CD14-positive monocyte (primary cell): Measurements from ENCODE around the gene MAPK1. TPM values are rescaled to one million over a fixed set of nuclear protein-coding genes. Genes with fewer than 3 reads are reported as not detected.

ENCODE experiments used
- DNase-seq, 3 donors: peaks; one replicate each; pipeline ENCODE4 v3.0.0-alpha.2; 2011 to 2022
- H2AFZ ChIP-seq: 2 replicates; pipeline ENCODE4 v1.6.0; 2012; ENCODE audit warnings: mild to moderate bottlenecking, low read depth, low read length, inconsistent platforms; ENCODE audit not compliant: insufficient read depth, poor library complexity, severe bottlenecking
- H3K27ac ChIP-seq, 2 donors: 1 replicate in 1 of 2; 2 replicates in 1 of 2; pipeline ENCODE4 v1.5.1; 2012 to 2013; ENCODE audit warnings: low read length in 2 of 2, control low read depth in 1 of 2, inconsistent platforms in 1 of 2, low read depth in 1 of 2, mild to moderate bottlenecking in 1 of 2
- H3K27me3 ChIP-seq, 2 donors: one replicate each; pipeline versions ENCODE4 v1.6.0 to v1.6.1; 2011 to 2013; ENCODE audit warnings: low read length in 2 of 2; ENCODE audit not compliant: control insufficient read depth in 2 of 2, insufficient read depth in 2 of 2
- H3K36me3 ChIP-seq, 2 donors: replicated peaks in 1 of 2; 1 replicate in 1 of 2; 2 replicates in 1 of 2; pipeline versions ENCODE4 v1.5.1 to v1.6.1; 2012 to 2013; ENCODE audit warnings: low read length in 2 of 2, control low read depth in 1 of 2, inconsistent platforms in 1 of 2, mild to moderate bottlenecking in 1 of 2; ENCODE audit not compliant: insufficient read depth in 2 of 2, control insufficient read depth in 1 of 2
- H3K4me1 ChIP-seq, 2 donors: 1 replicate in 1 of 2; 2 replicates in 1 of 2; pipeline versions ENCODE4 v1.5.1 to v1.6.1; 2012 to 2013; ENCODE audit warnings: low read length in 2 of 2, control low read depth in 1 of 2, inconsistent platforms in 1 of 2, mild to moderate bottlenecking in 1 of 2, moderate library complexity in 1 of 2; ENCODE audit not compliant: insufficient read depth in 2 of 2, control insufficient read depth in 1 of 2
- H3K4me2 ChIP-seq: replicated peaks from 2 replicates; pipeline ENCODE3; 2012; ENCODE audit warnings: low read length, moderate library complexity, mild to moderate bottlenecking; ENCODE audit not compliant: poor library complexity, severe bottlenecking; ENCODE audit errors: extremely low read depth
- H3K4me3 ChIP-seq, 3 experiments: fragments of 200-600 bp in 1 of 3; sonication (generic) in 1 of 3; replicated peaks in 1 of 3; 1 replicate in 2 of 3; 2 replicates in 1 of 3; pipeline ENCODE4 v1.5.1; 2011 to 2013; ENCODE audit warnings: low read length in 3 of 3, mild to moderate bottlenecking in 3 of 3, control low read depth in 2 of 3, low read depth in 2 of 3, inconsistent platforms in 1 of 3, moderate library complexity in 1 of 3
- H3K79me2 ChIP-seq: 2 replicates; pipeline ENCODE4 v1.6.0; 2012; ENCODE audit warnings: mild to moderate bottlenecking, control low read depth, inconsistent platforms, low read length, moderate library complexity; ENCODE audit not compliant: insufficient read depth
- H3K9ac ChIP-seq: 2 replicates; pipeline ENCODE4 v1.6.0; 2017; ENCODE audit warnings: low read length, mild to moderate bottlenecking; ENCODE audit not compliant: insufficient read depth, poor library complexity, severe bottlenecking
- H3K9me3 ChIP-seq, 2 donors: replicated peaks in 1 of 2; 1 replicate in 1 of 2; 2 replicates in 1 of 2; pipeline versions ENCODE4 v1.5.1 to v1.6.1; 2012 to 2013; ENCODE audit warnings: low read length in 2 of 2, control low read depth in 1 of 2; ENCODE audit not compliant: control insufficient read depth in 1 of 2, insufficient read depth in 1 of 2
- H4K20me1 ChIP-seq: 2 replicates; pipeline ENCODE4 v1.6.0; 2012; ENCODE audit warnings: mild to moderate bottlenecking, low read length, control low read depth, moderate library complexity; ENCODE audit not compliant: insufficient read depth
- H3K27ac Mint-ChIP-seq, 7 donors: one replicate each; pipeline ENCODE4 v1.8.0; 2020; ENCODE audit warnings: mild to moderate bottlenecking in 7 of 7, mixed read lengths in 7 of 7, moderate library complexity in 6 of 7, inconsistent platforms in 2 of 7
- H3K27me3 Mint-ChIP-seq, 3 donors: one replicate each; pipeline ENCODE4 v1.8.0; 2021 to 2022; ENCODE audit warnings: low read depth in 3 of 3, mild to moderate bottlenecking in 3 of 3, mixed read lengths in 3 of 3, moderate library complexity in 3 of 3, inconsistent platforms in 1 of 3
- H3K36me3 Mint-ChIP-seq, 2 donors: one replicate each; pipeline ENCODE4 v1.8.0; 2020; ENCODE audit warnings: mixed read lengths in 2 of 2, inconsistent platforms in 1 of 2, mild to moderate bottlenecking in 1 of 2
- H3K4me1 Mint-ChIP-seq: one replicate; pipeline ENCODE4 v1.8.0; 2020; ENCODE audit warnings: mild to moderate bottlenecking, mixed read lengths
- H3K4me3 Mint-ChIP-seq, 2 donors: one replicate each; pipeline ENCODE4 v1.8.0; 2020; ENCODE audit warnings: mild to moderate bottlenecking in 2 of 2, mixed read lengths in 2 of 2, moderate library complexity in 1 of 2
- H3K9me3 Mint-ChIP-seq, 7 donors: one replicate each; pipeline ENCODE4 v1.8.0; 2020 to 2022; ENCODE audit warnings: mixed read lengths in 7 of 7, mild to moderate bottlenecking in 6 of 7, moderate library complexity in 6 of 7, inconsistent platforms in 2 of 7
- CTCF ChIP-seq: fragments of 200-600 bp; IDR thresholded peaks from one replicate; pipeline ENCODE4 v1.8.0; 2022; ENCODE audit warnings: antibody characterized with exemption, mild to moderate bottlenecking
- WGBS: methylation state at CpG from one replicate; pipeline ENCODE4 v1.1.5; 2013; ENCODE audit warnings: missing lambda C conversion rate; ENCODE audit not compliant: insufficient coverage; 5-methylcytosine and 5-hydroxymethylcytosine counted together
- intact Hi-C, 2 donors: fragments of 100-400 bp; cut with micrococcal nuclease; formaldehyde crosslinking; loops; one replicate each; pipeline versions ENCODE4 v1.15.0 to v1.15.1; 2023
- polyA plus RNA-seq, 3 donors: library from polyadenylated mRNA; depleted of rRNA in 1 of 3; unstranded in 2 of 3; stranded (reverse) in 1 of 3; fragments of 300-500 nt in 2 of 3; fragments of >200 nt in 1 of 3; fragmentation: Illumina TruSeq in 2 of 3; gene quantifications; 1 replicate in 2 of 3; 2 replicates in 1 of 3; pipeline ENCODE4 v1.2.3, GENCODE V29; 2012 to 2021

MAPK1 gene
- polyA plus RNA-seq, 3 donors: 47.0 to 148 (median 118) TPM

- Mint-ChIP-seq H3K9me3 (no peaks in the 10 kb centered on the region), H3K27me3 (no peaks in the 10 kb centered on the region), H3K27ac (no peak overlapping the region), H3K36me3 (peaks cover 2 to 3% of the 10 kb centered on the region in 2 donors), H3K4me1 (peaks cover 2% of the 10 kb centered on the region), H3K4me3 (no peak overlapping the region)
- intact Hi-C loops: no loop called here
- H3K79me2 ChIP-seq: no peaks in the 10 kb centered on the region
- no peaks in the 10 kb centered on the region for H3K4me1 ChIP-seq
- H3K27me3 ChIP-seq: no peaks in the 10 kb centered on the region
- 100% methylated on average over 2 of the region's 4 CpGs for WGBS
- no peak for DNase-seq
- no peak overlapping the region for H3K4me3 ChIP-seq
- H3K4me2 ChIP-seq: no peak overlapping the region
- no peaks in the 10 kb centered on the region for H4K20me1 ChIP-seq
- no peak overlapping the region for H3K27ac ChIP-seq
- H3K36me3 ChIP-seq: no peaks in the 10 kb centered on the region
- TF ChIP-seq CTCF: no peak
- no peaks in the 10 kb centered on the region for H3K9me3 ChIP-seq
- H3K9ac ChIP-seq: no peak overlapping the region
- no peak overlapping the region for H2AFZ ChIP-seq
Observed at GRCh38 chr22:21727159-21727558, 140.3 kb downstream of the MAPK1 start.

GRCh38 chr22:21726650-21727049 is 140.8 kb downstream of the MAPK1 start:
- Histone ChIP-seq H3K79me2 (no peaks in the 10 kb centered on the region), H3K4me2 (no peak overlapping the region), H3K4me3 (no peak overlapping the region), H4K20me1 (no peaks in the 10 kb centered on the region), H3K9me3 (no peaks in the 10 kb centered on the region), H3K4me1 (no peaks in the 10 kb centered on the region), H3K36me3 (no peaks in the 10 kb centered on the region), H3K27ac (no peak overlapping the region), H3K9ac (no peak overlapping the region), H3K27me3 (no peaks in the 10 kb centered on the region), H2AFZ (no peak overlapping the region)
- Mint-ChIP-seq H3K4me1 (peaks cover 2% of the 10 kb centered on the region), H3K4me3 (no peak overlapping the region), H3K27me3 (no peaks in the 10 kb centered on the region), H3K9me3 (no peaks in the 10 kb centered on the region), H3K27ac (no peak overlapping the region), H3K36me3 (peaks cover 2 to 3% of the 10 kb centered on the region in 2 donors)
- WGBS: 68% methylated on average over 5 of the region's 5 CpGs
- intact Hi-C loops: no loop called here
- DNase-seq: no peak
- TF ChIP-seq CTCF: no peak
